PC-9 (cell line): ENCODE measurements around the gene MAPT.

ENCODE experiments used
- CTCF ChIP-seq: fragments of 200-600 bp; sonication (generic); conservative IDR thresholded peaks from 2 replicates; pipeline ENCODE4 v1.6.1; 2017; ENCODE audit warnings: mixed run types, antibody characterized with exemption, mild to moderate bottlenecking, moderate library complexity
- EZH2 ChIP-seq: fragments of 200-600 bp; sonication (generic); IDR thresholded peaks from 2 replicates; pipeline ENCODE4 v1.8.0; 2017; ENCODE audit warnings: antibody characterized with exemption, low read depth

GRCh38 chr17:45889579-45889978 lies 4.8 kb upstream of the MAPT start:
- TF ChIP-seq CTCF (no peak; the same call in 1 of the 2 replicates), EZH2 (no peak)
